Heart right ventricle (tissue), 16 donors: ENCODE data around the gene DISC1. TPM values are rescaled to one million over a fixed set of nuclear protein-coding genes. Genes with fewer than 3 reads are reported as not detected.

Source experiments
- ATAC-seq, 8 donors: fragments of 200-7000 bp; cut with Tn5 transposase; one replicate each; pipeline ENCODE4 v1.9.1; 2020; ENCODE audit warnings: mild to moderate bottlenecking in 8 of 8, moderate library complexity in 8 of 8, moderate number of reproducible peaks in 1 of 8
- DNase-seq, 2 donors: peaks; one replicate each; pipeline ENCODE4 v3.0.0-alpha.2; 2020
- H3K27ac ChIP-seq, 10 donors: fragments of 200-600 bp; sonication (generic) in 2 of 10; one replicate each; pipeline versions ENCODE4 v1.5.0 to v1.8.0; 2020 to 2022; ENCODE audit warnings: mild to moderate bottlenecking in 3 of 10
- H3K27me3 ChIP-seq, 7 donors: fragments of 200-600 bp; one replicate each; pipeline ENCODE4 v1.8.0; 2021 to 2022; ENCODE audit warnings: mild to moderate bottlenecking in 2 of 7
- H3K36me3 ChIP-seq, 9 donors: fragments of 200-600 bp; sonication (generic) in 1 of 9; one replicate each; pipeline versions ENCODE4 v1.5.0 to v1.8.0; 2020 to 2022; ENCODE audit warnings: mild to moderate bottlenecking in 2 of 9
- H3K4me1 ChIP-seq, 9 donors: fragments of 200-600 bp; sonication (generic) in 1 of 9; one replicate each; pipeline versions ENCODE4 v1.5.0 to v1.8.0; 2020 to 2022; ENCODE audit warnings: mild to moderate bottlenecking in 4 of 9
- H3K4me3 ChIP-seq, 10 donors: fragments of 200-600 bp; sonication (generic) in 2 of 10; one replicate each; pipeline versions ENCODE4 v1.5.0 to v1.8.0; 2020 to 2022; ENCODE audit warnings: mild to moderate bottlenecking in 7 of 10, moderate library complexity in 2 of 10
- H3K9me3 ChIP-seq, 11 donors: fragments of 200-600 bp in 10 of 11; sonication (generic) in 2 of 11; one replicate each; pipeline versions ENCODE4 v1.5.0 to v1.8.0; 2013 to 2022; ENCODE audit warnings: mild to moderate bottlenecking in 2 of 11, control low read depth in 1 of 11, moderate library complexity in 1 of 11
- CTCF ChIP-seq, 9 donors: fragments of 200-600 bp; sonication (generic) in 2 of 9; IDR thresholded peaks; one replicate each; pipeline versions ENCODE4 v1.5.0 to v1.8.0; 2021 to 2022; ENCODE audit warnings: antibody characterized with exemption in 9 of 9, mild to moderate bottlenecking in 5 of 9, moderate library complexity in 1 of 9
- WGBS, 2 donors: extraction: QIAGEN DNeasy Blood & Tissue Kit; methylation state at CpG; one replicate each; pipeline ENCODE4 v1.1.7; 2013; ENCODE audit warnings: inconsistent platforms in 1 of 2; 5-methylcytosine and 5-hydroxymethylcytosine counted together
- intact Hi-C, 10 donors: fragments of 100-400 bp; cut with DNase I; formaldehyde crosslinking; loops; one replicate each; pipeline versions ENCODE4 v1.11.1 to v1.14.2; 2022
- polyA plus RNA-seq, 2 donors: library from polyadenylated mRNA; stranded (reverse); fragments of 200-250 nt; gene quantifications; one replicate each; pipeline ENCODE4 v1.2.3, GENCODE V29; 2013
- total RNA-seq, 10 donors: library from RNA; stranded (reverse); fragmentation: NEBNext Ultra II Directional in 3 of 10; extraction: Animal tissue kit (Norgen Biotek cat#: 25700) in 3 of 10; gene quantifications; one replicate each; pipeline versions ENCODE4 v1.2.1 to v1.2.4, GENCODE V29; 2021 to 2023
- donor health status: Arrhythmogenic right ventricular cardiomyopathy.
- donor health status: ischemic (EF 13 %, LVEDD 7.1; RV severe dilation, severe dysfunction).
- donor health status: healthy with polysubstance abuse.
- donor health status: DM: no; HTN: yes; CAD: no.
- donor health status: DM: no; HTN: no; CAD: no.
- donor health status: ischemic (EF 25% LVEDD 6.9; RV normal size, moderate dysfunction).
- donor health status: ischemic (EF 25% LVEDD 5.7; RV mildly dilated, moderate dysfunction).
- donor health status: healthy.
- donor health status: DM: yes; HTN: yes; CAD: no.
- donor health status: Ischemic cardiomyopathy.
- donor health status: ischemic (EF 35%, LVEDD 5.7; RV mildly dilated, moderate dysfunction).
- donor health status: nonischemic (EF 11% LVEDD 7.7; RV severe dilation, severe dysfunction).
- donor health status: DM: yes; HTN: yes; CAD: no.
- donor health status: PGD.
- donor health status: ischemic (EF 29% LVEDD 5.4; RV normal size, mild dysfunction).
- donor health status: nonischemic (EF 23%, LVEDD 6.1; RV moderate dilation, normal function).

The DISC1 gene
- total and polyA plus RNA-seq, 12 donors, result 1.4 to 6.4 (median 4.0) TPM

GRCh38 chr1:231926933-231927332 lies 300.3 kb downstream of the DISC1 start:
- Histone ChIP-seq H3K36me3 (no peaks in the 10 kb centered on the region), H3K9me3 (peaks cover 0 to 4% (median 3%) of the 10 kb centered on the region in 11 donors), H3K4me1 (peaks cover 12 to 74% (median 49%) of the 10 kb centered on the region in 9 donors), H3K4me3 (no peak overlapping the region), H3K27me3 (no peaks in the 10 kb centered on the region), H3K27ac (peak overlapping the region; percentile 10 to 73 (median 50))
- 75 to 78% methylated on average over 2 of the region's 2 CpGs for WGBS, 2 donors
- intact Hi-C loops, result loop anchor here in 3 of 10 donors (2.0 to 5.0 kb wide), 3 partner anchors 60 to 85 kb away; no protein-coding TSS in a partner anchor
- no peak for TF ChIP-seq CTCF (IDR thresholded peaks at IDR 0.05)
- DNase-seq, result no peak
- ATAC-seq, result peak in 2 of 8 donors; percentile 30 to 31

DNA sequence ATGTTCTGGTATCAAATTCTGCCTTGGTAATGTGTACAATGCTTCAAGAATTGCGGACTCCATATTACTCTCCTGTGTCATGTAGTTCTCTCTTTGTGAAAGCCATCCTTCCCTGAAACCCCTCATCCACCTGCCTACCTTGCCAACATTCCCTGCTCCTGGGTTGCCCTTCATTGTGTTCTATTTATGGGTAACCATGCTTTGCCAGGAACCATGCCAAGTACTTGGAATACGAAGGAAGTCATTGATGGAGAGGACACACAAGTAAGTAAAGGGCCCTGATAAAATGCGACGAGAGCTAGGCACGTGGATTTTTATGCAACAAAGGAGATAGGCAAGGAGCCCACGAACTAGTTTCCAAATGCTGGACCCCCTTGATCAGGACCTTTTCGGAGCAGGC lies 300.8 kb downstream of the DISC1 start:
- intact Hi-C loops, result loop anchor here in 3 of 10 donors (2.0 to 5.0 kb wide), 3 partner anchors 60 to 85 kb away; no protein-coding TSS in a partner anchor
- Histone ChIP-seq H3K27ac (peak overlapping the region in 7 of 10 donors; percentile 47 to 73 (median 67)), H3K9me3 (peaks cover 0 to 9% (median 5%) of the 10 kb centered on the region in 11 donors), H3K4me1 (peaks cover 12 to 74% (median 49%) of the 10 kb centered on the region in 9 donors), H3K36me3 (no peaks in the 10 kb centered on the region), H3K27me3 (no peaks in the 10 kb centered on the region), H3K4me3 (no peak overlapping the region)
- ATAC-seq, result peak; percentile 30 to 85 (median 69)
- no peak for TF ChIP-seq CTCF (IDR thresholded peaks at IDR 0.05)
- WGBS, 2 donors, result 36 to 55% methylated on average over 7 of the region's 7 CpGs
- peak in 1 of 2 donors; percentile 70 for DNase-seq

- Histone ChIP-seq H3K9me3 (peaks cover 0 to 12% (median 5%) of the 10 kb centered on the region in 11 donors), H3K4me3 (no peak overlapping the region), H3K36me3 (no peaks in the 10 kb centered on the region), H3K27ac (peak overlapping the region; percentile 16 to 82 (median 68)), H3K4me1 (peaks cover 12 to 75% (median 50%) of the 10 kb centered on the region in 9 donors), H3K27me3 (no peaks in the 10 kb centered on the region)
- ATAC-seq (peak in 7 of 8 donors; percentile 30 to 71 (median 50)), DNase-seq (no peak)
- no peak for TF ChIP-seq CTCF (IDR thresholded peaks at IDR 0.05)
- WGBS, 2 donors, result 29 to 30% methylated on average over 8 of the region's 8 CpGs
- intact Hi-C loops, result loop anchor here in 2 of 10 donors (5.0 kb wide), 2 partner anchors 62 to 83 kb away; no protein-coding TSS in a partner anchor
Observed at GRCh38 chr1:231929311-231929710, 302.7 kb downstream of the DISC1 start.

GRCh38 chr1:231930257-231930947 lies 303.8 kb downstream of the DISC1 start:
- no peaks in the 10 kb centered on the region for H3K27me3 ChIP-seq
- no peak for ATAC-seq
- intact Hi-C loops, result loop anchor here in 2 of 10 donors (10.0 kb wide), 2 partner anchors 54 to 694 kb away; no protein-coding TSS in a partner anchor
- peaks cover 12 to 82% (median 60%) of the 10 kb centered on the region in 9 donors for H3K4me1 ChIP-seq
- WGBS, 2 donors, result 69 to 76% methylated on average over 7 of the region's 7 CpGs
- no peaks in the 10 kb centered on the region for H3K36me3 ChIP-seq
- no peak for DNase-seq
- no peak for TF ChIP-seq CTCF (IDR thresholded peaks at IDR 0.05)
- H3K27ac ChIP-seq, result peak overlapping the region in 9 of 10 donors; percentile 30 to 82 (median 68)
- H3K9me3 ChIP-seq, result peaks cover 0 to 12% (median 5%) of the 10 kb centered on the region in 11 donors
- H3K4me3 ChIP-seq, result no peak overlapping the region
